H1 (cell line): ENCODE data around the gene KPNA6. TPM values are rescaled to one million over a fixed set of nuclear protein-coding genes. Genes with fewer than 3 reads are reported as not detected.
A peak's percentile ranks its signal among the peaks of the same experiment; 100 is the strongest.

Experiments
- CTCF ChIA-PET: fragments of 300-600 bp; sonication (Branson Sonifier 250); formaldehyde crosslinking; loops from one replicate; lab custom pipeline; 2021; ENCODE audit not compliant: partially characterized antibody; lab: Charles Lee
- POLR2A ChIA-PET: fragments of 300-600 bp; sonication (Branson Sonifier 250); formaldehyde crosslinking; loops from one replicate; lab custom pipeline; 2021; ENCODE audit warnings: inconsistent platforms; ENCODE audit not compliant: partially characterized antibody; lab: Charles Lee
- DNase-seq, 2 experiments: peaks; one replicate each; pipeline versions ENCODE4 v3.0.0 to v3.0.0-alpha.2; 2010 to 2022; ENCODE audit warnings: low spot score in 2 of 2, low read depth in 1 of 2, mixed read lengths in 1 of 2
- FAIRE-seq: peaks from 2 replicates; lab custom pipeline; 2011; peaks lifted over from hg19 to GRCh38; lab: Jason Lieb, UNC
- H2AFZ ChIP-seq: 2 replicates; pipeline ENCODE4 v1.8.1; 2012; ENCODE audit warnings: low read length, inconsistent platforms
- H2AK5ac ChIP-seq: 2 replicates; pipeline ENCODE4 v1.6.1; 2013; ENCODE audit warnings: low read depth, low read length
- H2BK120ac ChIP-seq: replicated peaks from 2 replicates; pipeline ENCODE3; 2013; ENCODE audit warnings: low read depth, low read length, inconsistent platforms
- H2BK12ac ChIP-seq: 2 replicates; pipeline ENCODE4 v1.6.1; 2013; ENCODE audit warnings: low read depth, low read length
- H2BK15ac ChIP-seq: 2 replicates; pipeline ENCODE4 v1.6.1; 2013; ENCODE audit warnings: low read length
- H2BK20ac ChIP-seq: 2 replicates; pipeline ENCODE4 v1.6.1; 2013; ENCODE audit warnings: low read length
- H2BK5ac ChIP-seq: 2 replicates; pipeline ENCODE4 v1.6.1; 2013; ENCODE audit warnings: low read depth, low read length
- H3K14ac ChIP-seq: 2 replicates; pipeline ENCODE4 v1.6.1; 2013; ENCODE audit warnings: inconsistent platforms; ENCODE audit not compliant: insufficient read length
- H3K18ac ChIP-seq: 2 replicates; pipeline ENCODE4 v1.6.1; 2013; ENCODE audit warnings: low read length; ENCODE audit errors: extremely low read depth
- H3K23ac ChIP-seq: 2 replicates; pipeline ENCODE4 v1.6.1; 2013; ENCODE audit warnings: inconsistent platforms; ENCODE audit not compliant: insufficient read length
- H3K23me2 ChIP-seq: 2 replicates; pipeline ENCODE4 v1.6.1; 2013; ENCODE audit warnings: low read depth, low read length
- H3K27ac ChIP-seq: 2 replicates; pipeline ENCODE4 v1.6.1; 2011; ENCODE audit warnings: low read depth, low read length, inconsistent platforms
- H3K27me3 ChIP-seq, 4 experiments: replicated peaks in 1 of 4; 1 replicate in 1 of 4; 2 replicates in 3 of 4; pipeline versions ENCODE4 v1.6.1 to v1.8.1; 2011 to 2013; ENCODE audit warnings: low read length in 3 of 4, mild to moderate bottlenecking in 3 of 4, inconsistent platforms in 2 of 4, mixed read lengths in 2 of 4, moderate library complexity in 1 of 4; ENCODE audit not compliant: control insufficient read depth in 3 of 4, insufficient read depth in 3 of 4; ENCODE audit errors: extremely low read depth in 1 of 4
- H3K36me3 ChIP-seq, 4 experiments: 2 replicates each; pipeline versions ENCODE4 v1.6.1 to v1.8.1; 2011 to 2013; ENCODE audit warnings: mild to moderate bottlenecking in 4 of 4, low read length in 3 of 4, moderate library complexity in 2 of 4, control low read depth in 1 of 4, inconsistent platforms in 1 of 4; ENCODE audit not compliant: insufficient read depth in 4 of 4, control insufficient read depth in 2 of 4
- H3K4ac ChIP-seq: replicated peaks from 2 replicates; pipeline ENCODE3; 2013; ENCODE audit warnings: low read length, low read depth, mixed read lengths, inconsistent platforms; ENCODE audit not compliant: insufficient read length
- H3K4me1 ChIP-seq, 4 experiments: replicated peaks in 1 of 4; 1 replicate in 1 of 4; 2 replicates in 3 of 4; pipeline versions ENCODE4 v1.6.1 to v1.8.1; 2011 to 2013; ENCODE audit warnings: low read length in 3 of 4, inconsistent platforms in 2 of 4, mixed read lengths in 1 of 4; ENCODE audit not compliant: insufficient read depth in 4 of 4, control insufficient read depth in 3 of 4
- H3K4me2 ChIP-seq, 2 experiments: 2 replicates each; pipeline versions ENCODE4 v1.6.1 to v1.8.1; 2011 to 2013; ENCODE audit warnings: low read depth in 2 of 2, low read length in 2 of 2, control low read depth in 1 of 2, inconsistent platforms in 1 of 2, mild to moderate bottlenecking in 1 of 2; ENCODE audit not compliant: insufficient read depth in 1 of 2
- H3K4me3 ChIP-seq, 4 experiments: fragments of 200-600, 300-600 bp in 1 of 4; sonication (generic), shearing (Covaris generic), sonication (Bioruptor Twin) in 1 of 4; 2 replicates each; pipeline versions ENCODE4 v1.5.1 to v1.8.1; 2011 to 2016; ENCODE audit warnings: low read length in 4 of 4, low read depth in 3 of 4, control low read depth in 2 of 4, inconsistent platforms in 2 of 4, mild to moderate bottlenecking in 2 of 4, mixed read lengths in 1 of 4, moderate library complexity in 1 of 4; ENCODE audit not compliant: insufficient read depth in 2 of 4; ENCODE audit errors: extremely low read depth in 1 of 4
- H3K56ac ChIP-seq: replicated peaks from 2 replicates; pipeline ENCODE3; 2013; ENCODE audit warnings: low read depth, mild to moderate bottlenecking, mixed read lengths, low read length, inconsistent platforms; ENCODE audit not compliant: insufficient read length
- H3K79me1 ChIP-seq: 2 replicates; pipeline ENCODE4 v1.6.1; 2013; ENCODE audit warnings: low read depth, low read length, control low read depth
- H3K79me2 ChIP-seq, 2 experiments: 2 replicates each; pipeline versions ENCODE4 v1.6.1 to v1.8.1; 2012 to 2013; ENCODE audit warnings: low read length in 2 of 2, mild to moderate bottlenecking in 2 of 2, inconsistent platforms in 1 of 2; ENCODE audit not compliant: insufficient read depth in 2 of 2, control insufficient read depth in 1 of 2
- H3K9ac ChIP-seq, 4 experiments: replicated peaks in 1 of 4; 1 replicate in 1 of 4; 2 replicates in 3 of 4; pipeline versions ENCODE4 v1.6.1 to v1.8.1; 2011 to 2013; ENCODE audit warnings: low read depth in 3 of 4, low read length in 3 of 4, control low read depth in 2 of 4, mild to moderate bottlenecking in 2 of 4, moderate library complexity in 2 of 4, inconsistent platforms in 1 of 4; ENCODE audit errors: extremely low read depth in 1 of 4
- H3K9me3 ChIP-seq, 2 experiments: 2 replicates each; pipeline versions ENCODE4 v1.6.1 to v1.8.1; 2012 to 2013; ENCODE audit warnings: mild to moderate bottlenecking in 2 of 2, moderate library complexity in 2 of 2, control low read depth in 1 of 2, inconsistent platforms in 1 of 2, low read depth in 1 of 2, low read length in 1 of 2, mixed read lengths in 1 of 2; ENCODE audit not compliant: insufficient read depth in 2 of 2
- H4K20me1 ChIP-seq, 2 experiments: replicated peaks in 1 of 2; 2 replicates each; pipeline versions ENCODE3 to v1.8.1; 2011 to 2013; ENCODE audit warnings: inconsistent platforms in 2 of 2, low read length in 2 of 2, mild to moderate bottlenecking in 1 of 2; ENCODE audit not compliant: insufficient read depth in 2 of 2, control insufficient read depth in 1 of 2
- H4K5ac ChIP-seq: 2 replicates; pipeline ENCODE4 v1.6.1; 2013; ENCODE audit warnings: low read length, low read depth, mixed read lengths, inconsistent platforms; ENCODE audit not compliant: insufficient read length
- H4K8ac ChIP-seq: 2 replicates; pipeline ENCODE4 v1.8.0; 2013; ENCODE audit warnings: mild to moderate bottlenecking, moderate library complexity, low read length, inconsistent platforms; ENCODE audit not compliant: insufficient read depth; ENCODE audit errors: extremely low read depth
- H4K91ac ChIP-seq: replicated peaks from 2 replicates; pipeline ENCODE3; 2013; ENCODE audit warnings: low read length, mixed read lengths, inconsistent platforms; ENCODE audit not compliant: insufficient read length
- BCL11A ChIP-seq, 2 experiments: IDR thresholded peaks; one replicate each; pipeline ENCODE4 v1.6.1; 2011; ENCODE audit warnings: low read depth in 2 of 2, low read length in 2 of 2, mild to moderate bottlenecking in 2 of 2
- CHD1 ChIP-seq: IDR thresholded peaks from 2 replicates; pipeline ENCODE4 v1.6.1; 2012; ENCODE audit warnings: low read depth, low read length, improper control_type of control experiment
- E2F6 ChIP-seq: IDR thresholded peaks from 2 replicates; pipeline ENCODE4 v1.6.1; 2012; ENCODE audit warnings: inconsistent platforms
- KDM4A ChIP-seq: IDR thresholded peaks from one replicate; pipeline ENCODE4 v1.7.1; 2012; ENCODE audit warnings: low read depth, mild to moderate bottlenecking, moderate library complexity, low read length, inconsistent platforms; ENCODE audit not compliant: severe bottlenecking
- POLR2A ChIP-seq, 2 experiments: IDR thresholded peaks; 1 replicate in 1 of 2; 2 replicates in 1 of 2; pipeline ENCODE4 v1.6.1; 2011; ENCODE audit warnings: low read depth in 2 of 2, low read length in 2 of 2, mild to moderate bottlenecking in 2 of 2; ENCODE audit errors: control extremely low read depth in 1 of 2
- SIRT6 ChIP-seq: IDR thresholded peaks from one replicate; pipeline ENCODE4 v1.7.1; 2012; ENCODE audit warnings: low read length, inconsistent platforms
- ZNF274 ChIP-seq: IDR thresholded peaks from 2 replicates; pipeline ENCODE4 v1.7.0; 2012; ENCODE audit warnings: low read length, borderline replicate concordance; ENCODE audit errors: extremely low read depth
- WGBS, 2 experiments: shearing (Covaris generic) in 1 of 2; methylation state at CpG; one replicate each; pipeline versions ENCODE4 v1.1.6 to v1.1.7; 2013 to 2015; ENCODE audit warnings: low lambda C conversion rate in 2 of 2, mixed read lengths in 2 of 2, inconsistent platforms in 1 of 2, low coverage in 1 of 2, missing lambda C conversion rate in 1 of 2; ENCODE audit not compliant: insufficient replicate concordance in 2 of 2, insufficient coverage in 1 of 2, insufficient read length in 1 of 2; ENCODE audit errors: extremely low coverage in 1 of 2, missing lambda C conversion rate in 1 of 2; 5-methylcytosine and 5-hydroxymethylcytosine counted together
- long read RNA-seq, 2 experiments: library from RNA in 1 of 2; library from capped mRNA in 1 of 2; stranded (forward); transcript quantifications; one replicate each; pipeline ENCODE4 v2.0.0, GENCODE V29; 2021; ENCODE audit warnings: inconsistent platforms in 1 of 2
- polyA minus RNA-seq, 3 experiments: library from RNA; depleted of rRNA, polyadenylated mRNA; stranded (reverse); fragments of >200 nt; gene quantifications; 1 replicate in 2 of 3; 2 replicates in 1 of 3; pipeline ENCODE4 v1.2.3, GENCODE V29; 2011
- polyA plus RNA-seq, 7 experiments: library from polyadenylated mRNA; depleted of rRNA in 3 of 7; stranded (reverse) in 5 of 7; unstranded in 2 of 7; fragments of >200 nt in 5 of 7; fragments of 200-250 nt in 2 of 7; gene quantifications; 1 replicate in 5 of 7; 2 replicates in 1 of 7; 4 replicates in 1 of 7; pipeline versions ENCODE4 v1.2.1 to v1.2.3, GENCODE V29; 2011 to 2013; ENCODE audit warnings: missing spikeins in 2 of 7, mixed read lengths in 2 of 7
- total RNA-seq: library from RNA; stranded (reverse); fragmentation: NEBNext Ultra II Directional; extraction: Animal tissue kit (Norgen Biotek cat#: 25700); gene quantifications from 2 replicates; pipeline ENCODE4 v1.2.1, GENCODE V29; 2021

Gene KPNA6
- total RNA-seq, result 116 and 120 TPM in 2 replicates
- 22.0 and 24.2 TPM in 2 replicates for polyA plus RNA-seq (2011; rRNA removed)
- 26.1 TPM for polyA plus RNA-seq (2011; cell fraction: cytosol; rRNA removed)
- polyA plus RNA-seq (2011; cell fraction: nucleus; rRNA removed), result 15.4 TPM
- polyA plus RNA-seq (2012, experiment 1 of 2), result 29.4 to 37.6 TPM (median 31.3 TPM) in 4 replicates
- polyA plus RNA-seq (2012, experiment 2 of 2), result 16.3 TPM
- 35.5 TPM for polyA plus RNA-seq (2013, experiment 1 of 2)
- polyA plus RNA-seq (2013, experiment 2 of 2), result 33.6 TPM
- 63.9 and 90.5 TPM in 2 replicates for polyA minus RNA-seq (2011; rRNA and poly(A)+ RNA removed)
- 34.0 TPM for polyA minus RNA-seq (2011; cell fraction: cytosol; rRNA and poly(A)+ RNA removed)
- polyA minus RNA-seq (2011; cell fraction: nucleus; rRNA and poly(A)+ RNA removed), result 20.9 TPM
- long read RNA-seq, experiment 1, full-length matches to known transcripts, result 1 of 3 reads
- long read RNA-seq, experiment 1, partial matches to known transcripts, result 2 of 3 reads
- long read RNA-seq, experiment 1, other reads (novel, unspliced or antisense), result 0 of 3 reads
- long read RNA-seq, experiment 2, full-length matches to known transcripts, result 2 of 6 reads
- long read RNA-seq, experiment 2, partial matches to known transcripts, result 1 of 6 reads
- long read RNA-seq, experiment 2, other reads (novel, unspliced or antisense), result 3 of 6 reads

DNA sequence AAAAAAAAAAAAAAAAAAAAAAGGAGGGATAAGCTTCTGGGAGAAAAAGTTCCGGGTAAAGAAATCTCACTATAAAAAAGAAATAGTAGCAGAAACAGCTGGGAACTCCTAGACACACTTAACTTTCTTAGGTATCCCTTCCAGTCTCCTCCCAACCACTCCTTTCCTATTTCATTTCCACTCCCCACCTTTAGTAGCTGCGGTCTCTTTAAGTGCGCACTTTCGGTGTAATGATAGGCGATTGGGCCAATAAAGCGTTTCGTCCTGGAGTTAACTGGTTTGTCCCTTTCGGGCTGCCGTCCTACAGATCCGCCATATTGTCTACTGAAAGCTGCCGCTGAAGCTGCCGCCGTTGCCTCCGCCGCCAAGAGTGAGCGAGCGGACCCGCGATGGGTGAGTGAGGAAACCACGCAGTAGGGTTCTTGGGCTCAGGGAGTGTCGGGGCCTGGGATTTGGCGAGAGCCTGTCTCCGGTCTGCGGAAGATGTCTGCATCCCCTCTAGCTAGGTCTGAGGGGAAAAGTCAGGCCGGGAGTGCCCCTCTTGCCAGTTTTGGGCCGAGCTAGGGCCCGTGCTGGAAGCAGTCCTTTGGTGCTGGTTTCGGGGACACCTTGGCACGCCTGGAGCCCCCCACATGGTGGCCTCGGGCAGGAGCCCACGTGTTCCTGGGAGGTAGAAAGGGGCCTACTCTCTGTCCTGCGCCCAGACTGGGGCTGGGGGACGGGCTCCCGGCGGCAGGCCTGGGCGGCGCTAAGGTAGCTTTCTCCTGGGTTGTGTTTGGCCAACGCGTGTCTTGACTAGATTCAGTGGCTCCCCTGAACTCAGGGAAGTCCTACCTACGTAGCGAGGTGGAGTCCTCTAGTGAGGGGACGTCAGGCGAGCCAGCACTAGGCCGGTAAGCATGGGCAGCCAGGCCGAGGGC, at the start of gene KPNA6:
TSS of gene KPNA6 (plus strand) at position 315 of the 920 bp plus-strand sequence. CDS start at position 390, 75 bp downstream.
- Histone ChIP-seq H3K4me1 (peaks cover 0 to 1% (median 0%) of the 10 kb centered on the region in 4 experiments; a peak in 1 of 7 replicates), H2BK15ac (0 out of 2 replicates have a peak within 1 kb of the TSS, but pooled peaks have one; percentile 23), H3K4ac (no peak within 1 kb of the TSS), H4K20me1 (peaks cover 5 to 7% of the 10 kb centered on the region in 2 experiments), H4K8ac (peak within 1 kb of the TSS; percentile 96; the same call in 1 of the 2 replicates), H3K9ac (peak within 1 kb of the TSS; percentile 62 to 95 (median 90)), H2BK120ac (no peak within 1 kb of the TSS), H3K4me3 (peak within 1 kb of the TSS; percentile 89 to 100 (median 97)), H3K27me3 (no peaks in the 10 kb centered on the region), H3K56ac (peak within 1 kb of the TSS; percentile 83), H3K23me2 (no peaks in the 10 kb centered on the region), H3K18ac (peak within 1 kb of the TSS; percentile 65), H2AFZ (no peak within 1 kb of the TSS), H3K79me1 (peaks cover 2% of the 10 kb centered on the region), H2BK12ac (peak within 1 kb of the TSS; percentile 64; the same call in 1 of the 2 replicates), H2BK20ac (no peak within 1 kb of the TSS), H3K23ac (no peak within 1 kb of the TSS), H3K27ac (peak within 1 kb of the TSS; percentile 89), H3K9me3 (no peaks in the 10 kb centered on the region), H2AK5ac (no peak within 1 kb of the TSS), H3K79me2 (peaks cover 15 to 47% of the 10 kb centered on the region in 2 experiments), H3K14ac (no peak within 1 kb of the TSS), H2BK5ac (peak within 1 kb of the TSS; percentile 90), H3K4me2 (peak within 1 kb of the TSS; percentile 83 to 87), H3K36me3 (no peaks in the 10 kb centered on the region; a peak in 1 of 8 replicates), H4K5ac (peak within 1 kb of the TSS; percentile 94), H4K91ac (peak within 1 kb of the TSS; percentile 85)
- CTCF ChIA-PET, result interaction anchor here (0.6 to 4.9 kb wide), 20 partner anchors 10 to 293 kb away, joined by 3 to 28 read pairs (median 4); partner anchors contain the start of gene TMEM39B
- DNase-seq (peak; percentile 77 to 94), FAIRE-seq (no peak)
- POLR2A ChIA-PET, result interaction anchor here (0.5 to 3.4 kb wide), 26 partner anchors 8 to 543 kb away, joined by 3 to 32 read pairs (median 4); partner anchors contain the start of genes HDAC1, IQCC, KHDRBS1 and MARCKSL1
- 3% methylated on average over 45 of the region's 45 CpGs; no CpG with 5 or more reads in 1 of the 2 experiments for WGBS, 2 experiments
- peak in 1 of 2 experiments; percentile 78; a peak in 2 of 3 replicates for TF ChIP-seq POLR2A (IDR thresholded peaks at IDR 0.05; ENCODE audit: control extremely low read depth in 1 of 2, low read depth in 2 of 2, low read length in 2 of 2)
- no peak for TF ChIP-seq SIRT6
- TF ChIP-seq ZNF274, result no peak
- no peak for TF ChIP-seq BCL11A (IDR thresholded peaks at IDR 0.05; ENCODE audit: low read depth in 2 of 2, low read length in 2 of 2)
- 0 out of 2 replicates have a peak, but pooled peaks have one; percentile 48 for TF ChIP-seq E2F6
- TF ChIP-seq KDM4A, result peak; percentile 17
- no peak for TF ChIP-seq CHD1
